NCI-H345 (cell line): ENCODE results near the gene SRRM3.
"Not testable (repeated sequence)": the region's sequence is repeated elsewhere in the genome, so short reads cannot be mapped to it uniquely, and the experiment has no call there.

Experiments used
- DNase-seq: peaks from one replicate; lab custom pipeline; 2025; lab: John Stamatoyannopoulos, UW

The SRRM3 gene

DNA sequence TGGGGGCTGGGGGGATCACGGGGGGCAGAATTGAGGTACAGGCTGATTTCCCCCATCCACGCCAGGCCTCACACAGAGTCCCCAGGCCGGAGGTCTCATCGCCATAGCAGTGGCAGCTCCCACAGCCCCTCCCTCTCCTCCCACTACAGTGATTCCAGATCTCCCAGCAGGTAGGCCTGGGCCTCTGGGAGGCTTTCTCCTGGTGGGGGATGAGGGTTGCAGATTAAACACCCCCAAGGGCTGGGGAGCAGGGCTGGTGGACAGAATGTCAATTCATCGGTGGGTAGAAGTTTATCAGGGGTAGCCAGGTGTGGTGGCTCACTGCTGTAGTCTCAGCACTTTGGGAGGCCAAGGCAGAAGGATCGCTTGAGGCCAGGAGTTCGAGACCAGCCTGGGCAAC, 63.6 kb downstream of the SRRM3 start:
- DNase-seq = no peak

DNA sequence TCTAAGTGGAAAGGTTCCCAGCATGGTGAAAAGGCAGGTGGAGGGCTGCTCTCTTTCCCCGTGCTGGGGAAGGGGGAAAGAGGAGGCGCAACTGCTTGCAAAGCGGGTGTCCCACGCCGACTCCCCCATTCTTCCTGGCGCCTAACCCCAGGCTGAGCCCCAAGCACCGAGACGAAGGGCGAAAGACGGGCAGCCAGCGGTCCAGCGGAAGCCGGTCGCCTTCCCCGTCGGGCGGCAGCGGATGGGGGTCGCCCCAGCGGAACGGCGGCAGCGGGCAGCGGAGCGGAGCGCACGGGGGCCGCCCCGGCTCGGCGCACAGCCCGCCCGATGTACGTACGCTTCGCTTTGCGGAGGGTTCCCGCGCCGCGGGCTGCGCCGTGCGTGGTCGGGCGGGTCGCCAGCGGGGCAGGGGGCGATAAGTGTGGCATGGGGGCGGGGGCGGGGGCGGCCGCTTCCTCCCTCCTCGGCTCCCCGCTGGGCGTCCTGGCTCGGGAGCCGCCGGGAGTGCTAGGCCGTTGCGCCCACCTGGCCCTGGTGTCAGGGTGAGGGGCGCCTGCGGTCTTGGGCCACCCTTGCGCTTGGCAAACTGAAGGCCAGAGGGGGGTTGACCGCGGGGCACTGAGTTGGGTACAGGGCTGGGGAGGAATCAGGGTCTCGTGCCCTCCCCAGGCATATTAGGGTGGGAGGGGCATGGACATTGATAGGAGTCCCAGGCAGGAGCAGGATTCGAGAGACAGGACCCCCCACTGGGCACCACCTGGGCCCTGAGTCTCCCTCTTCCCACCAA, 65.6 kb downstream of the SRRM3 start:
- DNase-seq = no peak

DNA sequence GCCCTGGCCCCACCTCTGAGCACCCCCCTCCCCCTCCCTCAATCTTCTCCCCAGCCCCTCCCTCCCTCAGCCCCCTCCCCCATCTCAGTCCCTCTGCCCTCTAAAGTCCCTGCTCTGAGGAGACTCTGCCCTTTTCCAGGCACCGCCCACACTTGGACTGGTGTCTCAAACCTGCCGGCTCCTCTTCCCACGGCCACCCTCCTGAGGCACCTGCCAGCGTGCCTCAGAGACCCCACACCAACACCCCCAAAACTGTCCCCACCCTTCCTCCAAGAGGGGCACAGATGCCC, 66.1 kb downstream of the SRRM3 start:
- no peak for DNase-seq

DNA sequence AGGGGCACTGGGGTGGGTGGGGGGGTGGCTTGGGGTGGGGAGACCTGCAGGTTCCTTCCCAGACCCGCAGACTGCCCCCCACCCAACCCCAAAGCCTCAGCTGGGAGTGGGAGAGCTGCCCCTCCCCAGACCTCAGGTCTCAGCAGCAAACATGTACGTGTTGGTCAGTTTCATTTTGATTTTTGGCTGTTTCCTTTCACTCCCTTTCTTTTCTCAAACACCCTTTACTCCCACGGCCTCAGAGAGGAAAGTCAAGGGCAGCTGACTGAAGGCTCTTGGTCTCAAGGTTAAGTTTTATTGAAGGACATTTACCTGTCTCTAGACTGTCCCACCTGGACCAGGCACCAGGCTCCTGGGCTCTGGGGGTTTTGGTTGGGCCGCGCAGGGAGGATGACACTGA, 66.7 kb downstream of the SRRM3 start:
- no peak for DNase-seq

DNA sequence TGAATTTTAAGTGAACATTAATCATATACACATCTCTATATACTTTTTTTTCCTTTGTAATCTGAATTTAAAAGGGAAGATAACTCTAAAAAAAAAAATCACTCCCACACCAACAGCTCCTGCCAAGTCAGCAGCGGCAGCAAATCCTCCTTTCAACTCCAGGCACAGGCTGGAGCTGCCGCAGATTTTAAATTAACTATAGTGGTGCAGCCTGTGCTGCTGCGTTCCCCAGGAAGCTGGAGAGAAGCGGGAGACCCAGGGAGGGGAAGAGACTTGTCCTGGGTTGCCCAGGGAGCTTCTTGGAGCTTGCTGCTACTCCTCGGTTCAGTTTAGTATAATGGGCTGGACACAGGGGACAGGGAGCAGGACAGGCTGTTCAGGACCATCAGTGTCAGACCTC, 68.2 kb downstream of the SRRM3 start:
- DNase-seq = no peak

DNA sequence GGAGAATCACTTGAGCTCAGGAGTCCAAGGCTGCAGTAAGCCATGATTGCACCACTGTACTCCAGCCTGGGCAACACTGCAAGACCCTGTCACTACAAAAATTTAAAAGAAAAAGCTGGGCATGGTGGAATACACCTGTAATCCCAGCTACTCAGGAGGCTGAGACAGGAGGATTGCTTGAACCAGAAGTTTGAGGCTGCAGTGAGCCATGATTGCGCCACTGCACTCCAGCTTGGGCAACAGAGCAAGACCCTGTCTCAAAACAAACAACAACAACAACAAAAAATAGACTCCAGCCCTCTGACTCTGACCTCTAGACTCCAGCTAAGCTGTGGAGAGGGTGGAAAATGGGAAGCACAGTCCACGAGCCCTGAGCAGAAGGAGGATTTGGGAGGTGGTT, 69.7 kb downstream of the SRRM3 start:
- DNase-seq = not testable (repeated sequence)

DNA sequence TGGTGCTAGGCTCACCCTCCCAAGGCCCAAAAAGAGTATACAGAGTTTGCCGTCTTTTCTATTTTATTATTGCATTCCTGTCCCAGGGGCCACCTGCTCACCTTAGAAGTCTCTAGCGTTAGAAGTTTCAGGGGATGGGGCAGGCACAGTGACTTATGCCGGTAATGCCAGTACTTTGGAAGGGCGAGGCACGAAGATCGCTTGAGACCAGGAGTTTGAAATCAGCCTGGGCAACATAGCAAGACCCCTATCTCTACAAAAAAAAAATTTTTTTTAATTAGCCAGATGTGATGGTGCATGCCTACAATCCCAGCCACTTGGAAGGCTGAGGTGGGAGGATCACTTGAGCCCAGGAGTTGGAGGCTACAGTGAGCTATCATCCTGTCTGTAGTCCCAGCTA, 70.4 kb downstream of the SRRM3 start:
- no peak for DNase-seq

DNA sequence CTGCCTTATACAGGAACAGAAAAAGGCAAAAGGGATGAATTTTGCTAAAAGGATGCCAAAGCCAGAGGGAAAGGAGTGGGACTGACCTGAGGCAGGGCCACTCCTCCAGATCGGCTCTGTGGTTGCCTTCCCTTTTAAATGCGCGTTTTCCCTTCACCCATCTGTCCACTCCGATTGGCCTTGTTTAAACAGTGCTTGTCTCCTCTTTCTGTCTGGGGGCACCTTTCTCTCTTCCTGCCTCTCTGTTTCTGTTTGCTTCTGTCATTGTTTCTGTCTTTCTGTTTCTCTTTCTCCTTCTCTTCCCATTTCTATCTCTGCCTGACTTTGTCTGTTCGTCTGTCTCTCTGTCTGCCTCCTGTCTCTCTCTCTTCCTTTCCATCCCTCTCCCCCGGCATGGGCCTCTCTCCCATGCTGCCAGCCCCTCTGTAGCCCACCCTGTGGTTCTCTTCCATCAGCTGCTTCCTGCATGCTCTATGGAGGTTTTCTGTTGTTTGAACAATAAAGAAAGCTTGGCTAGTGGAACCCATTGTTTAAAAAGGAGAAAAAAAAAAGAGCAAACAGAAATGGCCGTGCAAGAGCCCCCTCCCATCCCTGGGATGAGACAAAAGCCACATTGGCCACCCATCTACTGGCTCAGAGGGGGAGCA, 71.3 kb downstream of the SRRM3 start:
- peak; percentile 19 for DNase-seq

DNA sequence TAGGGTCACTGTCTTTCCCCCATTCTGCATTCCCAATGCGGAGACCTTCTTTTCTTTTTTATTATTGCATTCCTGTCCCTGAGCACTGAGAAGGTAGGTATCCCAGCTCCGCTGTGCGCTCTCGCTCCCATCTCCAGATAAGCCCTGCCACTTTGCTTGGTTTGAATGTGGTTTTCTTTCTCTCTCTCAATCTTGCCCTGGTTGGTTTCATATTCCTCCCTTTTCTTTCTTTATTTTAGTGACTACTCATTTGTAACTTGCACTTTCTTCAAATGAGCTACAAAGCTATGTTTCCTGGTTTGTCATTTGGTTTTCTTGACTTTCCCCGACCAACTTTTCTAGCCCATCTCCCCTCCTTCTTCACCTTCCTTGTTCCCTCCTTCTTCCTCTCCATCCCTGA, 71.8 kb downstream of the SRRM3 start:
- DNase-seq = no peak

DNA sequence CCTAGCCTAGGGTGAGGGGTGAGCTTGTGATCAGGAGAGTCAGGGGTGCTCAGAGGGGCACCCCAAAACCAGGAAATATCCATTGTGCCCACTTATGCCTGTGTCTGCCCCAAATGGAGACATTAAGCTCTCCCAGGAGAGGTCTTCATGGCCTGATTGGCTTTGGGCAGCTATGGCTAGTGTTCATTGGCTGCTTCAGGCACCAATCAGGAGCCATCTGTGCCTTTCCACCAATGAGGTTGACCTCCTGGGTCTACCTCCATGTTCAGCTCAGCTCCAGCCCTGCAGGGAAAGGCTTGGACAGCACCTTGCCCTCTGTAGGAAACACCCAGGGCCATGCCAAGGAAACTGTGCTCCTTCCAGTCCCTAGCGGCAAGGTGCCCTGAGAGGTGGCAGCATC, 76.8 kb downstream of the SRRM3 start:
- DNase-seq = no peak

DNA sequence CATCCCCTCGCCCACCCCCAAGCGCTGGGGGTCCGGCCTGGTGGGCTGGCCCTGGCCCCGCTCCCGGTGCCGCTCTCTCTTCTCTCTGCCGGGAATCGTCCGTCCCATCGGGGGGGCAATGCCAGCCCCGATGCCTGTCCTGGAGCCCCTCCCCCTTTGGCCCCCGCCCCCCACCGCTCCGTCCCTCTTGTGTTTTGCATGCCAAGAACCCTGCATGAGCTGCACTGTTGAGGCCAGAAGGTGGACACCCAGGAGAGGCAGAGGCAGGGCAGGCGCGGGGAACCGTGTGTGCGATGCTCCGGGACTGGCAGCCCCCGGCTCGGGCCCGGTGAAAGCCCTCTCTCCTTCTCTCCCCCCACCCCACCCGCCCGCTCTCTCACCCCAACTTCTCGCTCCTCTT, 78.7 kb downstream of the SRRM3 start:
- no peak for DNase-seq

DNA sequence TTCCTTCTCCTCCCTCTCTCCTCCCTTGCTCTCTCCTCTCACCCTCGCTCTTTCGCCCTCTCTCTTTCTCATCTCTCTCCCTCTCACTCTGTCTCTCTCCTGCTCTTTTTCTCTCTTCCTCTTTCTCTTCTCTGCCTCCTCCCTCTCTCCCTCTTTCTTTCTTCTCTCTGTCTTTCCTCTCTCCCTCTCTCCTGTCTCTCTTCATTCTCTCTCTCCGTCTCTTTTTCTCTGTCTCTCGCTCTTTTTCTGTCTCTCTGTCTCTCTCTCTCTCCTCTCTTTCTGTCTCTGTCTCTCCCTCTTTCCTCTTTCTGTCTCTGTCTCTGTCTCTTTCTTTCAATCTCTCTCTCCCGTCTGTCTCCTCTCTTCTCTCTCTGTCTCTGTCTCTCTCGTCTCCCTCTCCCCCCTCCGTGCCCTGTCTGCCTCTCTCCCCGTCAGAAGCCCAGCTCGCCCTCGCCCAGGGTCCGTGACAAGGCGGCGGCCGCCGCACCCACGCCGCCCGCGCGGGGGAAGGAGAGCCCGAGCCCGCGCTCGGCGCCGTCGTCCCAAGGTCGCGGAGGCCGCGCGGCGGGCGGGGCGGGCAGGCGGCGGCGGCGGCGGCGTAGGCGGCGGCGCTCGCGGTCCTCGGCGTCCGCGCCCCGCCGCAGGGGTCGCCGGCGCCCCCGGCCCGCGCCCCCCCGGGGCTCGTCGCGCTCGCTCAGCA, 79.5 kb downstream of the SRRM3 start:
- DNase-seq = no peak

DNA sequence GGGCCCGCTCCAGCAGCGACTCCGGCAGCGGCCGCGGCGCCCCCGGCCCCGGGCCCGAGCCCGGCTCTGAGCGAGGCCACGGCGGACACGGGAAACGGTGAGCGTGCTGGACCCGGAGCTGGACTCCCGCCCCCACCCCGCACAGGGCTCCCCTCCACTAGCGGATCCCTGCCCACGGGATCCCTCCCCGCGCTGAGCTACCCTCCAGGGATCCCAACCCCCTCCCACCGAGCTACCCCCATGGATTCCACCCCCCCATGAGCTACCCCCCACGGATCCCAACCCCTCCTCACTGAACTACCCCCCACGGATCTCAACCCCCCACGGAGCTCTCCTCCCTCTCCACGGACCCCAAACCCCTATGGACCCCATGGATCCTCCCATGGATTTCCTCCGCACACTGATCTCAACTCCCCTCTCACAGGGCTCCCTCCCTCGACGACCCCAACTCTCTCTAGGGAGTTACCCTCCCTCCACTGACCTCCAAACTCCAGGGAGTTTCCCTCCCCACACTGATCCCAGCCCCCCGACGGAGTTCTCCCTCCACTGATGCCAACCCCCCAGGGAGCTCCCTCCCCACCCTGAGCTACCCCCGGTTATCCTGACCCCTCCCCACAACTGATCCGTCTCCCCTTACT, 80.1 kb downstream of the SRRM3 start:
- DNase-seq = no peak

DNA sequence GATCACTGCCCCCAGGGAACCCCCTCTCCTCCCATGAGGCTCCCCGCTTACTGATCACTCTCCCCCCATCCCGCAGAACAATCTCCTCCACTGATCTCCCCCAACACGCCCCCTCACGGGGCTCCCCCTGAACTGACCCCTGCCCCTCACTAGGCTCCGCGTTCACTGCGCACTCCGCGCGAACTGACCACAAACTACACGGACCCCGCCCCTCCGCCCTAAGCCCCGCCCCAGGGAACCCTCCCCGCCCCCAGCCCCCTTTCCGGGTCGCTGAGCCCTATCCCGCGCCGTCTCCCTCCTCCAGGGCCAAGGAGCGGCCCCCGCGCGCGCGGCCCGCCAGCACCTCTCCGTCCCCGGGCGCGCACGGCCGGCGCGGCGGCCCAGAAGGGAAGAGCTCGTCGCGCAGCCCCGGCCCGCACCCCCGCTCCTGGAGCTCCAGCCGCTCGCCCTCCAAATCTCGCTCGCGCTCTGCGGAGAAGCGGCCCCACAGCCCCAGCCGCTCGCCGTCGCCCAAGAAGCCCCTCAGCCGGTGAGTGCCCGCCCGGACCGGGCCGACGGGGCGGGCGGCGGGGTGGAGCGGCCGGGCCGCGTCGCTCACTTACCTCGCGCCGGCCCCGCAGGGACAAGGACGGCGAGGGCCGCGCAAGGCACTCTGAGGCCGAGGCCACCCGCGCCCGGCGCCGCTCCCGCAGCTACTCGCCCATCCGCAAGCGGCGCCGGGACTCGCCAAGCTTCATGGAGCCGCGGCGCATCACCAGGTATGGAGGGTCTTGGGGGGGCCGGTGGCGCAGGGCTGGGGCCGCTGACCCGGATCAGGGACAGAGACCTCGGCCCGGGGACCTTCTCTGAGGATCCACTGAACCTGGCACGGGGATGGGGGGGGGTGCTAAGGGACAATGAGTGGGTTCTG, 80.9 kb downstream of the SRRM3 start:
- DNase-seq = no peak

DNA sequence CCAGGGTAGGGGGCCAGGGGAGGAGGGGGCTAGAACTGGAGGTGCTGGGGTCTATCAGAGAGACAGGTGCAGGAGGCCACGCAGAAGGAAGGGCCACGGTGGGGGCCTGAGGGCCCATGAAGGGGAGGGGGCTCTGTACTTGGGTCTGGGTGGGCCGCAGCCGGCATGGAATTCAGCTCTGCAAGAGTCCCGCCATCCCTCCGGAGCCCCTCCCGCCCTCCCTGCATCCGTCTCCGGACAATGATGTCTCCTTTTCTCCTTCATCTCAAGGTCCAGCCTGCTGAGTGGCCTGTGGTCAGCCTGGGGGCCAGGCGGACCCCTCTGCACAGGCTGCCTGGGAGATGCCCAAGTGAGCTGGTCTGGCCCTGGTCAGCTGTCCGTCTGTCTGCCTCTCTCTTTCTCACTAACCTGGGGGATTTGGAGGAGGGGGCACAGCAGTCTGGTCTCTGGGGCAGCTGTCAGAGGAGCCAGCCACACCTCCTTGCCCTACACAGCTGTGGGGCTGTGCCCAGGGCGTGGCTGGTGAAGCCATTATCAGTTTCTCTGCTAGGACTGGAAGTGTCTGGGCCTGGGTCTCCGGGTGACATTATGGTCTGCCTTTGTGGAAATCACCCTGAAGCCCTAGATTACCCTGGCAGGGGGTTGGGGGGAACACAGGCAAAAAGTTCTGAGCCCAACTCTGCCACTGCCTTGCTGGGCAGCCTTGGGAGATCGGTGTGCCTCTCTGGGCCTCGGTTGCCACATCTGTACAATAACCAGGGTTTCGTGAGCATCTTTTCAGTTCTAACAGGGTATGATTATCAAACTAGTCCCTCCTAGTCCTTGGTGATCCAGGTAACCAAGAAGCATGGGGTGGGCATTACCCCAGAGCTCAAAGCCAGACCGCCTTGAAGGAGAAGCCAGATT, 81.8 kb downstream of the SRRM3 start:
- DNase-seq = no peak

DNA sequence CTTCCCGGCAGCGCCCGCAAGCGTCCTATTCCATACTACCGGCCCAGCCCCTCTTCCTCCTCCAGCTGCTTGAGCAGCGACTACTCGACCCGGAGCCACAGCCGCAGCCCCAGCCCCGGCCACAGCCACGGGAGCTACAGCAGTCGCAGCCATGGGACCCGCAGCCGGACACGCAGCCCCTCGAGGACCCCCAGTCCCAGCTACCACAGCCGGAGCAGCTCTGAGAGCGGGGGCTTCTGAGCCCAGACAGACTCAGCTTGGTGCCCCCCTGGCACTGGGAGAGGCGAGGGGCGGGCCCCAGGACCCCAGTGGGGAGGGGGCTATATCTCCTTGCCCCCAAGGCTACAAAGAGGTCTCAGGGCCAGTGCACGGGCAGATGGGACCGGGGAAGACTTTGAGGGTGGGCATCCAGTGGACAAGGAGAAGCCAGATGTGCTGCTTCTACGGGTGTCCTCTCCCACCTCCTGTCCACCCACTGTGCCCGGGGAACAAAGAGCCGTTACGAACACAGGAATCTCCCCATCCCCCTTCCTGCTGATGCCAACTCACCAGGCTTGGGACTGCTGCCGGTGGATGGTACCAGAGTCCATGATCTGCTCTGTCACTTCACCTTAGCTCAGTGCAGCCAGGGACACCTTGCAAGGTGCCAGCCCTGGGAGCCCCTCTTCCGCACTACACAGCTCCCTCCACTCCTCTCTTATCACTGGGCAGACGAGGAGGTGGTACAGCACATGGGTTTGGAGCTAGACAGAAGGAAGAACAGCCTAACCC, 84.1 kb downstream of the SRRM3 start:
- DNase-seq = no peak

DNA sequence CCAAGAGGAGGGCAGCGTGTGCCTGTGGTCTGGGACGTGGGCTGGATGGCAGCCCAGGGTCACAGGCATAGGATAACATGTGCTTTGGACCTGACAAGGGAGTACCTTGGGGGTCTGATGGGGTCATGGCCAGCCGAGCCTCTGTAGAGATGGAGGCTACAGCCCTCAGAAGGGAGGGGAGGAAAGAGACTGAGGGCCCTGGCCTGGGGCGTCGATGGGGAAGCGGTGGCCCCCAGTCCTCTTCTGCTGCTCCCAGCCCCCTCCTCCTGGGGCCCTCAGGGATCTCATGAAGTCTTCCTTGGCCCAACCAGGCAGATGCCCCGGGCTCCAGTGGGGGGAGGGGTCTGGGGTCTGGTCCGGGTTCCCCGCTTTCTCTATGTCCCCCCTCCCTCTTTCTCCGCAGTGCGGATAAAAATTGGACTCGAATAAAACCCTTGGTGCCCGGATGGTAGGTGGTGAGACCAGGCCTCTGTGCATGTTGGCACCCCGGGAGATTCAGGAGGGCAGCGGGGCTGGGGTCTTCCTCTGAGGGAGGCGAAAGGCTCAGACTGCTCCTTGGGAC, 85.2 kb downstream of the SRRM3 start:
- DNase-seq = no peak

DNA sequence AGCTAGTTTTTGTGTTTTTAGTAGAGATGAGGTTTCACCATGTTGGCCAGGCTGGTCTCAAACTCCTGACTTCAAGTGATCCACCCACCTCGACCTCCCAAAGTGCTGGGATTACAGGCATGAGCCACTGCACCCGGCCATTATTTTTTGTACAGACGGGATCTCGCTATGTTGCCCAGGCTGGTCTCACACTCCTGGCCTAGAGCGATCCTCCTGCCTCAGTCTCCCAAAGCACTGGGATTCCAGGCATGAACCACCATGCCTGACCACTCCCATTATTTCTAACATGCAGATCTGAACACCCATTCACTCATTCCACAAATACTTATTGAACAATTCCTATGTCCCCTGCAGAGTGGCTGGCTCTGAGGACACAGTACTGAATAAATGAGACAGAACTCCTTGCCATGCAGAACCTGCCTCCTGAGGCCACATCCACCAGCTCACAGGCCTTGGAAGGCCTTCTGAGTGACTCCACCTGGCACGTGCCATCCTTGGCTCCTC, 89.2 kb downstream of the SRRM3 start:
- not testable (repeated sequence) for DNase-seq
